Measurements from ENCODE around the gene VKORC1L1.
"Not testable (repeated sequence)": the region's sequence is repeated elsewhere in the genome, so short reads cannot be mapped to it uniquely, and the experiment has no call there.

DNA sequence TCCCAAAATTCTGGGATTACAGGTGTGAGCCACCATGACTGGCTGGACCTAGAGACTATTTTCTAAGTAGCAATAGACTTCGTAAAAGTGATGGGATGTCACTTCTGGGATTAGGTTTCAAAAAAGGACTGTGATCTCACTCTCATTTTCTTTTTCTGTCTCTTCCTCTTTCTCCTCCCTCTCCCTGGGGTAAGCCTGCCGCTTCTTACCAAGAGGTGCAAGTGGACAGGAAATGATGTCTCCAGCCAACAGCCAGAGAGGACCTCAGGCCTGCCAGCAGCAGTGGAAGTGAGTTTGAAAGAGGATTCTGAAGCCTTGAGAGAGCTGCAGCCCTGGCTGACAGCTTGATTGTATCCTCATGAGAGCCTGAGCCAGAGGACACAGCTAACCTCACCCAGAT, 1.4 kb upstream of the VKORC1L1 start:
- TF ChIP-seq CTCF, POLR2A (IDR thresholded peaks at IDR 0.05): not testable (repeated sequence)

Measured in adrenal gland (tissue), 5 donors.